Peyer's patch (tissue), 4 donors: Measurements from ENCODE around the gene CNTNAP2. TPM values are rescaled to one million over a fixed set of nuclear protein-coding genes. Genes with fewer than 3 reads are reported as not detected.

Source experiments
- DNase-seq, 3 donors: peaks; one replicate each; pipeline ENCODE4 v3.0.0-alpha.2; 2017 to 2019
- H3K27ac ChIP-seq, 4 donors: fragments of 200-600 bp; sonication (generic); one replicate each; pipeline ENCODE4 v1.5.1; 2016 to 2019
- H3K27me3 ChIP-seq, 2 donors: fragments of 200-600 bp; sonication (generic); one replicate each; pipeline ENCODE4 v1.5.1; 2019
- H3K36me3 ChIP-seq, 3 donors: fragments of 200-600 bp; sonication (generic); one replicate each; pipeline ENCODE4 v1.5.1; 2016 to 2019
- H3K4me1 ChIP-seq, 4 donors: fragments of 200-600 bp; sonication (generic); one replicate each; pipeline ENCODE4 v1.5.1; 2016 to 2019
- H3K4me3 ChIP-seq, 4 donors: fragments of 200-600 bp; sonication (generic); 1 replicate in 3 of 4; 2 replicates in 1 of 4; pipeline ENCODE4 v1.5.1; 2016 to 2019; ENCODE audit warnings: mild to moderate bottlenecking in 1 of 4
- H3K9me3 ChIP-seq, 4 donors: fragments of 200-600 bp; sonication (generic); one replicate each; pipeline ENCODE4 v1.5.1; 2016 to 2019; ENCODE audit warnings: mild to moderate bottlenecking in 1 of 4
- CTCF ChIP-seq, 6 experiments: fragments of 450-650 bp in 4 of 6; fragments of 200-600 bp in 2 of 6; sonication (generic) in 1 of 6; IDR thresholded peaks; one replicate each; pipeline ENCODE4 v1.5.1; 2017 to 2019; ENCODE audit warnings: antibody characterized with exemption in 6 of 6, mild to moderate bottlenecking in 3 of 6, moderate library complexity in 1 of 6
- POLR2A ChIP-seq, 2 donors: fragments of 450-650 bp; IDR thresholded peaks; one replicate each; pipeline ENCODE4 v1.5.1; 2017; ENCODE audit warnings: antibody characterized with exemption in 2 of 2, mild to moderate bottlenecking in 2 of 2, moderate library complexity in 2 of 2
- total RNA-seq, 4 donors: library from RNA; depleted of rRNA; stranded (reverse); fragments of >200 nt; gene quantifications; one replicate each; pipeline ENCODE4 v1.1.0, GENCODE V29; 2016

The CNTNAP2 gene
- total RNA-seq, 4 donors from 2014 or later, result 1.5 to 4.9 (median 3.6) TPM

GRCh38 chr7:146375170-146375569, 258.6 kb downstream of the CNTNAP2 start:
- H3K4me1 ChIP-seq, result no peaks in the 10 kb centered on the region
- TF ChIP-seq CTCF (IDR thresholded peaks at IDR 0.05), result no peak
- no peak for TF ChIP-seq POLR2A (IDR thresholded peaks at IDR 0.05)
- no peaks in the 10 kb centered on the region for H3K27me3 ChIP-seq
- no peak overlapping the region for H3K4me3 ChIP-seq
- H3K27ac ChIP-seq, result no peak overlapping the region
- no peaks in the 10 kb centered on the region for H3K36me3 ChIP-seq
- H3K9me3 ChIP-seq, result no peaks in the 10 kb centered on the region
- no peak for DNase-seq

GRCh38 chr7:146378196-146378595, 261.6 kb downstream of the CNTNAP2 start:
- DNase-seq, result no peak
- Histone ChIP-seq H3K36me3 (no peaks in the 10 kb centered on the region), H3K4me3 (no peak overlapping the region), H3K9me3 (no peaks in the 10 kb centered on the region), H3K27me3 (no peaks in the 10 kb centered on the region), H3K27ac (no peak overlapping the region), H3K4me1 (no peaks in the 10 kb centered on the region)
- no peak for TF ChIP-seq POLR2A (IDR thresholded peaks at IDR 0.05)
- TF ChIP-seq CTCF (IDR thresholded peaks at IDR 0.05), result no peak

GRCh38 chr7:146387140-146387539, 270.5 kb downstream of the CNTNAP2 start:
- Histone ChIP-seq H3K9me3 (no peaks in the 10 kb centered on the region), H3K4me3 (no peak overlapping the region), H3K36me3 (no peaks in the 10 kb centered on the region), H3K27ac (no peak overlapping the region), H3K27me3 (no peaks in the 10 kb centered on the region), H3K4me1 (no peaks in the 10 kb centered on the region)
- TF ChIP-seq CTCF (IDR thresholded peaks at IDR 0.05) (no peak), POLR2A (IDR thresholded peaks at IDR 0.05) (no peak)
- no peak for DNase-seq

GRCh38 chr7:146388928-146389327, 272.3 kb downstream of the CNTNAP2 start:
- H3K27me3 ChIP-seq, result no peaks in the 10 kb centered on the region
- no peaks in the 10 kb centered on the region for H3K36me3 ChIP-seq
- H3K4me3 ChIP-seq, result no peak overlapping the region
- no peak for DNase-seq
- no peaks in the 10 kb centered on the region for H3K4me1 ChIP-seq
- no peak for TF ChIP-seq CTCF (IDR thresholded peaks at IDR 0.05)
- no peak for TF ChIP-seq POLR2A (IDR thresholded peaks at IDR 0.05)
- H3K9me3 ChIP-seq, result no peaks in the 10 kb centered on the region
- no peak overlapping the region for H3K27ac ChIP-seq

GRCh38 chr7:146393346-146393745, 276.7 kb downstream of the CNTNAP2 start:
- H3K36me3 ChIP-seq, result no peaks in the 10 kb centered on the region
- no peak overlapping the region for H3K4me3 ChIP-seq
- H3K27me3 ChIP-seq, result no peaks in the 10 kb centered on the region
- no peak for DNase-seq
- no peaks in the 10 kb centered on the region for H3K9me3 ChIP-seq
- TF ChIP-seq POLR2A (IDR thresholded peaks at IDR 0.05) (no peak), CTCF (IDR thresholded peaks at IDR 0.05) (no peak)
- H3K27ac ChIP-seq, result no peak overlapping the region
- H3K4me1 ChIP-seq, result no peaks in the 10 kb centered on the region

- H3K36me3 ChIP-seq, result no peaks in the 10 kb centered on the region
- TF ChIP-seq CTCF (IDR thresholded peaks at IDR 0.05) (no peak), POLR2A (IDR thresholded peaks at IDR 0.05) (no peak)
- no peaks in the 10 kb centered on the region for H3K27me3 ChIP-seq
- H3K4me3 ChIP-seq, result no peak overlapping the region
- DNase-seq, result no peak
- H3K9me3 ChIP-seq, result no peaks in the 10 kb centered on the region
- H3K27ac ChIP-seq, result no peak overlapping the region
- no peaks in the 10 kb centered on the region for H3K4me1 ChIP-seq
These were observed 280.5 kb downstream of the CNTNAP2 start for GRCh38 chr7:146397141-146397540.
